NCI-H146 treated with DMSO at 0.1 percent for 48 hours (cell line): ENCODE data around the gene PLPP7.
"Not testable (repeated sequence)": the region's sequence is repeated elsewhere in the genome, so short reads cannot be mapped to it uniquely, and the experiment has no call there.

Experiments
- DNase-seq: peaks from one replicate; lab custom pipeline; 2025; ENCODE audit not compliant: unreplicated experiment; lab: John Stamatoyannopoulos, UW

PLPP7 gene

GRCh38 chr9:131330814-131331600 lies 41.5 kb downstream of the PLPP7 start:
- DNase-seq, result peak; percentile 15

- DNase-seq, result not testable (repeated sequence)
Observed at GRCh38 chr9:131331996-131332395, 42.5 kb downstream of the PLPP7 start.

- DNase-seq, result no peak
Observed at GRCh38 chr9:131333771-131334628, 44.5 kb downstream of the PLPP7 start.

- DNase-seq, result no peak
Observed at GRCh38 chr9:131334629-131335367, 45.3 kb downstream of the PLPP7 start.

- no peak for DNase-seq
Observed at GRCh38 chr9:131335368-131335755, 45.8 kb downstream of the PLPP7 start.

- no peak for DNase-seq
Observed at GRCh38 chr9:131337131-131337848, 47.8 kb downstream of the PLPP7 start.

GRCh38 chr9:131339212-131339611 lies 49.7 kb downstream of the PLPP7 start:
- DNase-seq, result not testable (repeated sequence)

- not testable (repeated sequence) for DNase-seq
Observed at GRCh38 chr9:131344931-131345535, 55.5 kb downstream of the PLPP7 start.

- no peak for DNase-seq
Observed at GRCh38 chr9:131346559-131346958, 57.0 kb downstream of the PLPP7 start.

- DNase-seq, result no peak
Observed at GRCh38 chr9:131347376-131348020, 58.0 kb downstream of the PLPP7 start.

GRCh38 chr9:131348631-131349521 lies 59.4 kb downstream of the PLPP7 start:
- no peak for DNase-seq

- DNase-seq, result no peak
Observed at GRCh38 chr9:131349522-131349880, 60.0 kb downstream of the PLPP7 start.

- DNase-seq, result peak; percentile 48
Observed at GRCh38 chr9:131349881-131350563, 60.5 kb downstream of the PLPP7 start.

- DNase-seq, result not testable (repeated sequence)
Observed at GRCh38 chr9:131356479-131356878, 67.0 kb downstream of the PLPP7 start.

GRCh38 chr9:131358556-131358955 lies 69.0 kb downstream of the PLPP7 start:
- DNase-seq, result no peak
